Measurements from ENCODE around the gene TPSAB1.
"Not testable (repeated sequence)": the region's sequence is repeated elsewhere in the genome, so short reads cannot be mapped to it uniquely, and the experiment has no call there.

The TPSAB1 gene

GRCh38 chr16:1271724-1272413 is 31.4 kb downstream of the TPSAB1 start:
- DNase-seq = not testable (repeated sequence)

- no peak for DNase-seq
These were observed 32.1 kb downstream of the TPSAB1 start for GRCh38 chr16:1272453-1273198.

- DNase-seq = no peak
These were observed 33.3 kb downstream of the TPSAB1 start for GRCh38 chr16:1273816-1274215.

GRCh38 chr16:1274767-1275166 is 34.3 kb downstream of the TPSAB1 start:
- no peak for DNase-seq

- no peak for DNase-seq
These were observed 35.5 kb downstream of the TPSAB1 start for GRCh38 chr16:1275791-1276579.

GRCh38 chr16:1276580-1276878 is 36.0 kb downstream of the TPSAB1 start:
- no peak for DNase-seq

GRCh38 chr16:1277151-1277598 is 36.7 kb downstream of the TPSAB1 start:
- no peak for DNase-seq

- no peak for DNase-seq
These were observed 37.2 kb downstream of the TPSAB1 start for GRCh38 chr16:1277617-1278282.

- no peak for DNase-seq
These were observed 38.0 kb downstream of the TPSAB1 start for GRCh38 chr16:1278477-1278876.

GRCh38 chr16:1279081-1279944 is 38.8 kb downstream of the TPSAB1 start:
- DNase-seq = no peak

GRCh38 chr16:1279945-1280589 is 39.6 kb downstream of the TPSAB1 start:
- DNase-seq = no peak

- no peak for DNase-seq
These were observed 40.3 kb downstream of the TPSAB1 start for GRCh38 chr16:1280783-1281182.

- no peak for DNase-seq
These were observed 41.0 kb downstream of the TPSAB1 start for GRCh38 chr16:1281517-1281916.

GRCh38 chr16:1282324-1282973 is 41.9 kb downstream of the TPSAB1 start:
- no peak for DNase-seq

- no peak for DNase-seq
These were observed 42.8 kb downstream of the TPSAB1 start for GRCh38 chr16:1283296-1283695.

- DNase-seq = no peak
These were observed 43.6 kb downstream of the TPSAB1 start for GRCh38 chr16:1283996-1284616.

GRCh38 chr16:1285669-1286512 is 45.4 kb downstream of the TPSAB1 start:
- DNase-seq = no peak

- DNase-seq = no peak
These were observed 46.1 kb downstream of the TPSAB1 start for GRCh38 chr16:1286513-1287094.

GRCh38 chr16:1287982-1288670 is 47.6 kb downstream of the TPSAB1 start:
- no peak for DNase-seq

Measured in fibroblast of skin of right quadriceps (primary cell).